Coronary artery (tissue), 2 donors: ENCODE data around the gene ARHGAP4.

Experiments used
- DNase-seq: peaks from one replicate; pipeline ENCODE4 v3.0.0-alpha.2; 2017; ENCODE audit warnings: low spot score
- H3K27ac ChIP-seq, 2 donors: fragments of 200-600 bp; sonication (generic); one replicate each; pipeline ENCODE4 v1.5.1; 2016 to 2019
- H3K4me3 ChIP-seq: fragments of 200-600 bp; sonication (generic); 2 replicates; pipeline ENCODE4 v1.5.1; 2016; ENCODE audit warnings: mild to moderate bottlenecking, moderate library complexity
- TF ChIP-seq, protein P1 (sequence below): fragments of 200-600 bp; sonication (generic); IDR thresholded peaks from one replicate; pipeline ENCODE4 v1.5.1; 2019; ENCODE audit warnings: antibody characterized with exemption

ARHGAP4 gene

DNA sequence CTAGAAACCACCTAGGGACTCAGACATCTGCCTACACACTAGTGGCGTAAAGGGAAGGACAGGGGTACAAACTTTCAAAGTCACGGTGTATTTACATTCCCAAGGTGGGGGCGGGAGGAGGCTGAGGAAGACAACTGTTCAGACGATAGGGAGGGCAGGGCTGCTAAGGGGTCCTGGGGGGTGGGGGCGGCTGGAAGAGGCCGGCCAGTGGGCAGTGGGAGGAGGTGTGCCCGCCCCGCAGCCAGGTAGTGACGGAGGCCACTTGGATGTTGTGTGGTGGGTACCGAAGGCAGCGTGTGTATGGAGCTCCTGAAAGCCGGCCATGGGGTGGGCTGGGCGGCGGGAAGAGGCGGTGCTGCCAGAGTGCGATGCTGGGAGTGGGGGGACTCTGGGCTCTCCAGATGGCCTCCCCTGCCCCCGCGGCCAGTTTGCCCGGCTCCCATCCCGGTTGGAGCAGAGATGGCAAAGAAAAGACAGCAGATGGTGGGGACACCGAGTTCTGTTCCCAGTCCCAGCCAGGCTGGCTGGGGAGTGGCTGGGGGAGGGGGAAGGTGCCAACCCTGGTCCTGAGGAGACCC lies 64.2 kb downstream of the ARHGAP4 start:
- Histone ChIP-seq H3K27ac (no peak overlapping the region), H3K4me3 (no peak overlapping the region)
- DNase-seq = no peak
- TF ChIP-seq, protein P1, sequence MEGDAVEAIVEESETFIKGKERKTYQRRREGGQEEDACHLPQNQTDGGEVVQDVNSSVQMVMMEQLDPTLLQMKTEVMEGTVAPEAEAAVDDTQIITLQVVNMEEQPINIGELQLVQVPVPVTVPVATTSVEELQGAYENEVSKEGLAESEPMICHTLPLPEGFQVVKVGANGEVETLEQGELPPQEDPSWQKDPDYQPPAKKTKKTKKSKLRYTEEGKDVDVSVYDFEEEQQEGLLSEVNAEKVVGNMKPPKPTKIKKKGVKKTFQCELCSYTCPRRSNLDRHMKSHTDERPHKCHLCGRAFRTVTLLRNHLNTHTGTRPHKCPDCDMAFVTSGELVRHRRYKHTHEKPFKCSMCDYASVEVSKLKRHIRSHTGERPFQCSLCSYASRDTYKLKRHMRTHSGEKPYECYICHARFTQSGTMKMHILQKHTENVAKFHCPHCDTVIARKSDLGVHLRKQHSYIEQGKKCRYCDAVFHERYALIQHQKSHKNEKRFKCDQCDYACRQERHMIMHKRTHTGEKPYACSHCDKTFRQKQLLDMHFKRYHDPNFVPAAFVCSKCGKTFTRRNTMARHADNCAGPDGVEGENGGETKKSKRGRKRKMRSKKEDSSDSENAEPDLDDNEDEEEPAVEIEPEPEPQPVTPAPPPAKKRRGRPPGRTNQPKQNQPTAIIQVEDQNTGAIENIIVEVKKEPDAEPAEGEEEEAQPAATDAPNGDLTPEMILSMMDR = no peak

DNA sequence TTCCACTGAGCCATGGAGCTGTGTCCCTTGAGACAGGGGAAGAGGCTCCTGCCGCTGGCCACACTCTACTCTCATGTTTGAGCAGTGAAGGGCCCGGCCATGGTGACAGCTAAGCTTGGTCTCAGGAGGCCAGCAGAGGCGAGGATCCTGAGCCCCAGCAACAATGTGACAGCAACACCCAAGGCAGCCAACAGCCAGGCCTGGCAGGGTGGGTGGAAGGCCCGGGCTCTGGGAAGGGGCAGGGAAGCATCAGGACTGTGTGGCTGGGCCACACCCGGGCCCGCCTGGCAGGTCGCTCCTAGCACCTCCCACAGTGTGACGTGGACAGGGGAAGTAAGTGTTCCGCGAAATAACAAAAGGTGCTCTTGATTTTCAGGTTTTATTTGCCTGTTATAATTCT lies 64.9 kb downstream of the ARHGAP4 start:
- Histone ChIP-seq H3K4me3 (no peak overlapping the region), H3K27ac (no peak overlapping the region)
- no peak for DNase-seq
- TF ChIP-seq, protein P1 = no peak
